ENCODE data around the gene RENBP.

The RENBP gene

GRCh38 chrX:153924149-153924861 lies 20.1 kb downstream of the RENBP start (continued):
- no peak for TF ChIP-seq ZNF311 (tag by site-specific recombination; IDR thresholded peaks at IDR 0.05; ENCODE audit: borderline replicate concordance)
- no peak for TF ChIP-seq ZNF555 (tag by site-specific recombination; conservative IDR thresholded peaks at IDR 0.05)
- no peak for TF ChIP-seq KLF16 (tag by site-specific recombination; IDR thresholded peaks at IDR 0.05)
- no peak for TF ChIP-seq ZNF223 (tag by site-specific recombination; IDR thresholded peaks at IDR 0.05)

- ChIA-PET CTCF (interaction anchor here (0.5 to 9.1 kb wide), 27 partner anchors 10 to 412 kb away, joined by 3 to 168 read pairs (median 4); partner anchors contain the start of genes NAA10 and RENBP), POLR2A (interaction anchor here (0.5 to 2.4 kb wide), 8 partner anchors 12 to 109 kb away, joined by 3 to 18 read pairs (median 6); partner anchors contain the start of genes HCFC1, NAA10 and TMEM187)
- Histone ChIP-seq H3K36me3 (ENCODE audit: control insufficient read depth in 2 of 2, insufficient read depth in 1 of 2, low read length in 2 of 2) (no peaks in the 10 kb centered on the region), H3K4me3 (ENCODE audit: low read depth, low read length) (no peak overlapping the region), H3K4me1 (ENCODE audit: control insufficient read depth, insufficient read depth, low read length) (peaks cover 4% of the 10 kb centered on the region), H3K27ac (ENCODE audit: extremely low read depth, low read depth, low read length) (no peak overlapping the region), H3K9me3 (ENCODE audit: control insufficient read depth, insufficient read depth, low read depth, low read length) (no peaks in the 10 kb centered on the region)
- TF ChIP-seq ZIC2 (tag by site-specific recombination; IDR thresholded peaks at IDR 0.05) (peak; percentile 42), ZBTB8A (tag by site-specific recombination; IDR thresholded peaks at IDR 0.05) (0 out of 2 replicates have a peak, but pooled peaks have one; percentile 14), ZNF600 (tag by site-specific recombination; IDR thresholded peaks at IDR 0.05) (peak; percentile 25; the same call in 1 of the 2 replicates), ZBTB17 (tag by site-specific recombination; IDR thresholded peaks at IDR 0.05) (0 out of 2 replicates have a peak, but pooled peaks have one; percentile 28), ATF2 (tag by site-specific recombination; IDR thresholded peaks at IDR 0.05; ENCODE audit: low read depth) (no peak), KLF17 (tag by site-specific recombination; IDR thresholded peaks at IDR 0.05) (no peak; the same call in 1 of the 2 replicates), PRDM10 (tag by site-specific recombination; IDR thresholded peaks at IDR 0.05) (no peak), ZNF350 (tag by site-specific recombination; IDR thresholded peaks at IDR 0.05) (no peak), HIC1 (tag by site-specific recombination; IDR thresholded peaks at IDR 0.05) (peak; percentile 58), HOXD13 (CRISPR knock-in tag; IDR thresholded peaks at IDR 0.05; ENCODE audit: borderline replicate concordance) (no peak), HOXA7 (CRISPR knock-in tag; IDR thresholded peaks at IDR 0.05; ENCODE audit: borderline replicate concordance) (no peak), ZNF561 (tag by site-specific recombination; IDR thresholded peaks at IDR 0.05; ENCODE audit: borderline replicate concordance) (peak; percentile 54; the same call in 1 of the 2 replicates), ZNF654 (tag by site-specific recombination; IDR thresholded peaks at IDR 0.05; ENCODE audit: low read depth) (peak; percentile 26), ZNF768 (tag by site-specific recombination; IDR thresholded peaks at IDR 0.05) (no peak), IKZF3 (tag by site-specific recombination; IDR thresholded peaks at IDR 0.05) (0 out of 2 replicates have a peak, but pooled peaks have one; percentile 19), REPIN1 (tag by site-specific recombination; IDR thresholded peaks at IDR 0.05; ENCODE audit: low read depth) (no peak), ZNF341 (tag by site-specific recombination; IDR thresholded peaks at IDR 0.05; ENCODE audit: low read depth) (peak; percentile 44; the same call in 1 of the 2 replicates), CTCF (tag by site-specific recombination; IDR thresholded peaks at IDR 0.05) (peak; percentile 75), ZNF530 (tag by site-specific recombination; IDR thresholded peaks at IDR 0.05; ENCODE audit: low read depth) (no peak)
These were observed 21.2 kb downstream of the RENBP start for GRCh38 chrX:153922932-153923857.
